ENCODE measurements around the gene DIAPH3.
"Not testable (repeated sequence)": the region's sequence is repeated elsewhere in the genome, so short reads cannot be mapped to it uniquely, and the experiment has no call there.

Gene DIAPH3

GRCh38 chr13:60163478-60164233, at the start of gene DIAPH3:
TSS of gene DIAPH3 (minus strand) at chr13:60163928. CDS start at chr13:60163766, 162 bp downstream.
- DNase-seq, result peak; percentile 50

GRCh38 chr13:60213236-60213744, 49.6 kb upstream of the DIAPH3 start:
- DNase-seq, result no peak

- DNase-seq, result no peak
Observed at GRCh38 chr13:60211548-60211947, 47.8 kb upstream of the DIAPH3 start.

- no peak for DNase-seq
Observed at GRCh38 chr13:60210510-60211330, 47.0 kb upstream of the DIAPH3 start.

- not testable (repeated sequence) for DNase-seq
Observed at GRCh38 chr13:60205499-60205898, 41.8 kb upstream of the DIAPH3 start.

GRCh38 chr13:60201286-60201685, 37.6 kb upstream of the DIAPH3 start:
- DNase-seq, result no peak

GRCh38 chr13:60195893-60196292, 32.2 kb upstream of the DIAPH3 start:
- not testable (repeated sequence) for DNase-seq

- no peak for DNase-seq
Observed at GRCh38 chr13:60182907-60183306, 19.2 kb upstream of the DIAPH3 start.

GRCh38 chr13:60178327-60178726, 14.6 kb upstream of the DIAPH3 start:
- DNase-seq, result no peak

- no peak for DNase-seq
Observed at GRCh38 chr13:60175571-60175970, 11.8 kb upstream of the DIAPH3 start.

GRCh38 chr13:60174113-60174512, 10.4 kb upstream of the DIAPH3 start:
- no peak for DNase-seq

GRCh38 chr13:60172111-60172510, 8.4 kb upstream of the DIAPH3 start:
- DNase-seq, result no peak

GRCh38 chr13:60170414-60170813, 6.7 kb upstream of the DIAPH3 start:
- DNase-seq, result no peak

GRCh38 chr13:60169239-60170031, 5.7 kb upstream of the DIAPH3 start:
- DNase-seq, result no peak

- no peak for DNase-seq
Observed at GRCh38 chr13:60167121-60167520, 3.4 kb upstream of the DIAPH3 start.

GRCh38 chr13:60165391-60166099, 1.8 kb upstream of the DIAPH3 start:
- no peak for DNase-seq

GRCh38 chr13:60164234-60164889, 634 bp upstream of the DIAPH3 start:
- DNase-seq, result no peak

GRCh38 chr13:60162096-60162495, 1.6 kb downstream of the DIAPH3 start:
- DNase-seq, result no peak

- DNase-seq, result no peak
Observed at GRCh38 chr13:60158321-60158801, 5.4 kb downstream of the DIAPH3 start.

GRCh38 chr13:60155978-60156377, 7.8 kb downstream of the DIAPH3 start:
- DNase-seq, result no peak

- DNase-seq, result no peak
Observed at GRCh38 chr13:60152904-60153303, 10.8 kb downstream of the DIAPH3 start.

GRCh38 chr13:60152114-60152513, 11.6 kb downstream of the DIAPH3 start:
- no peak for DNase-seq

Measured in NCI-H2029 treated with DMSO at 0.1 percent for 48 hours (cell line).